ENCODE measurements around the gene PADI1. TPM values are rescaled to one million over a fixed set of nuclear protein-coding genes. Genes with fewer than 3 reads are reported as not detected.

PADI1 gene
- total and polyA plus RNA-seq, 2 donors (not counting 1 experiment from before 2014, with no cell fraction given), result not detected

GRCh38 chr1:17281775-17282181 lies 76.8 kb downstream of the PADI1 start:
- ChIA-PET POLR2A (no interaction called here), CTCF (no interaction called here)
- no peak overlapping the region for H3K4me3 ChIP-seq (ENCODE audit: control extremely low read depth in 1 of 5, extremely low read depth in 1 of 5, insufficient read depth in 1 of 5, low read depth in 2 of 5, low read length in 4 of 5)
- H3K27ac ChIP-seq (ENCODE audit: low read length in 2 of 2), result no peak overlapping the region
- no peaks in the 10 kb centered on the region for H3K9me3 ChIP-seq (ENCODE audit: control extremely low read depth in 1 of 3, control insufficient read depth in 2 of 3, insufficient read depth in 1 of 3, low read length in 2 of 3)
- H3K27me3 ChIP-seq (replicated peaks in 1 of 4; ENCODE audit: control extremely low read depth in 1 of 4, control insufficient read depth in 3 of 4, insufficient read depth in 4 of 4, low read length in 3 of 4), result peaks cover 0 to 13% (median 0%) of the 10 kb centered on the region in 4 experiments
- no peak overlapping the region for H3K4me3 Mint-ChIP-seq
- TF ChIP-seq EZH2 (IDR thresholded peaks at IDR 0.05; ENCODE audit: borderline replicate concordance, insufficient read depth, low read depth, low read length, poor library complexity, severe bottlenecking), result no peak
- TF ChIP-seq CTCF (IDR thresholded peaks at IDR 0.05), result no peak
- no peak overlapping the region for H3K27ac Mint-ChIP-seq
- no peak overlapping the region for H2AFZ ChIP-seq (ENCODE audit: insufficient read depth, low read depth, low read length, poor library complexity, severe bottlenecking)
- no peaks in the 10 kb centered on the region for H4K20me1 ChIP-seq (ENCODE audit: control insufficient read depth, insufficient read depth, low read length, poor library complexity, severe bottlenecking)
- H3K36me3 ChIP-seq (replicated peaks in 1 of 2; ENCODE audit: control extremely low read depth in 1 of 2, control insufficient read depth in 1 of 2, extremely low read depth in 1 of 2, insufficient read depth in 2 of 2, low read length in 1 of 2), result no peaks in the 10 kb centered on the region
- DNase-seq (no peak), ATAC-seq (ENCODE audit: low read depth) (no peak)
- intact Hi-C loops (cut with micrococcal nuclease), result no loop called here
- 11% methylated on average over 5 of the region's 8 CpGs for WGBS (ENCODE audit: insufficient coverage)
- no peaks in the 10 kb centered on the region for H3K79me2 ChIP-seq (ENCODE audit: control insufficient read depth, insufficient read depth, low read length)
- H3K4me2 ChIP-seq (replicated peaks; ENCODE audit: low read depth, low read length, poor library complexity, severe bottlenecking), result no peak overlapping the region
- peaks cover 4% of the 10 kb centered on the region for H3K4me1 Mint-ChIP-seq
- H3K4me1 ChIP-seq (ENCODE audit: control insufficient read depth in 2 of 2, insufficient read depth in 2 of 2, low read length in 2 of 2), result no peaks in the 10 kb centered on the region
- peaks cover 10% of the 10 kb centered on the region for H3K27me3 Mint-ChIP-seq
- H3K9ac ChIP-seq (ENCODE audit: low read length), result no peak overlapping the region
- no peaks in the 10 kb centered on the region for H3K9me3 Mint-ChIP-seq (ENCODE audit: insufficient read depth)

GRCh38 chr1:17282836-17283235 lies 77.9 kb downstream of the PADI1 start:
- H2AFZ ChIP-seq (ENCODE audit: insufficient read depth, low read depth, low read length, poor library complexity, severe bottlenecking), result no peak overlapping the region
- no peaks in the 10 kb centered on the region for H3K9me3 Mint-ChIP-seq (ENCODE audit: insufficient read depth)
- ATAC-seq (ENCODE audit: low read depth) (no peak), DNase-seq (no peak)
- 94% methylated on average over 5 of the region's 5 CpGs for WGBS (ENCODE audit: insufficient coverage)
- no peaks in the 10 kb centered on the region for H3K36me3 ChIP-seq (replicated peaks in 1 of 2; ENCODE audit: control extremely low read depth in 1 of 2, control insufficient read depth in 1 of 2, extremely low read depth in 1 of 2, insufficient read depth in 2 of 2, low read length in 1 of 2)
- intact Hi-C loops (cut with micrococcal nuclease), result no loop called here
- no peaks in the 10 kb centered on the region for H3K4me1 ChIP-seq (ENCODE audit: control insufficient read depth in 2 of 2, insufficient read depth in 2 of 2, low read length in 2 of 2)
- no peak for TF ChIP-seq EZH2 (IDR thresholded peaks at IDR 0.05; ENCODE audit: borderline replicate concordance, insufficient read depth, low read depth, low read length, poor library complexity, severe bottlenecking)
- no peak for TF ChIP-seq CTCF (IDR thresholded peaks at IDR 0.05)
- H3K9me3 ChIP-seq (ENCODE audit: control extremely low read depth in 1 of 3, control insufficient read depth in 2 of 3, insufficient read depth in 1 of 3, low read length in 2 of 3), result no peaks in the 10 kb centered on the region
- peaks cover 0 to 13% (median 0%) of the 10 kb centered on the region in 4 experiments for H3K27me3 ChIP-seq (replicated peaks in 1 of 4; ENCODE audit: control extremely low read depth in 1 of 4, control insufficient read depth in 3 of 4, insufficient read depth in 4 of 4, low read length in 3 of 4)
- H3K4me1 Mint-ChIP-seq, result peaks cover 4% of the 10 kb centered on the region
- no peaks in the 10 kb centered on the region for H3K79me2 ChIP-seq (ENCODE audit: control insufficient read depth, insufficient read depth, low read length)
- H3K4me3 Mint-ChIP-seq, result no peak overlapping the region
- H3K4me2 ChIP-seq (replicated peaks; ENCODE audit: low read depth, low read length, poor library complexity, severe bottlenecking), result no peak overlapping the region
- H3K9ac ChIP-seq (ENCODE audit: low read length), result no peak overlapping the region
- peaks cover 10% of the 10 kb centered on the region for H3K27me3 Mint-ChIP-seq
- H4K20me1 ChIP-seq (ENCODE audit: control insufficient read depth, insufficient read depth, low read length, poor library complexity, severe bottlenecking), result no peaks in the 10 kb centered on the region
- H3K27ac Mint-ChIP-seq, result no peak overlapping the region
- ChIA-PET POLR2A (no interaction called here), CTCF (no interaction called here)
- H3K4me3 ChIP-seq (ENCODE audit: control extremely low read depth in 1 of 5, extremely low read depth in 1 of 5, insufficient read depth in 1 of 5, low read depth in 2 of 5, low read length in 4 of 5), result no peak overlapping the region
- no peak overlapping the region for H3K27ac ChIP-seq (ENCODE audit: low read length in 2 of 2)

Data from B cell (primary cell).